HepG2 (cell line): ENCODE results near the gene LAMA5. TPM values are rescaled to one million over a fixed set of nuclear protein-coding genes. Genes with fewer than 3 reads are reported as not detected.

Experiments
- ARID4A ChIP-seq: sonication (generic); formaldehyde crosslinking; IDR thresholded peaks from 2 replicates; pipeline ENCODE4 v1.5.0; 2020; ENCODE audit warnings: mild to moderate bottlenecking, missing genetic modification reagents, borderline replicate concordance
- ATM ChIP-seq: fragments of 450-650 bp; IDR thresholded peaks from 2 replicates; pipeline ENCODE4 v1.7.1; 2017; ENCODE audit warnings: mild to moderate bottlenecking, borderline replicate concordance
- CBX5 ChIP-seq: sonication (generic); formaldehyde crosslinking; IDR thresholded peaks from 2 replicates; pipeline ENCODE4 v1.4.0; 2020; ENCODE audit warnings: missing genetic modification reagents, borderline replicate concordance
- DPF2 ChIP-seq: sonication (generic); formaldehyde crosslinking; IDR thresholded peaks from 2 replicates; pipeline ENCODE4 v1.4.0; 2020; ENCODE audit warnings: mild to moderate bottlenecking, low read depth, missing genetic modification reagents, borderline replicate concordance
- ESRRA ChIP-seq: sonication (generic); formaldehyde crosslinking; IDR thresholded peaks from 2 replicates; pipeline ENCODE4 v1.5.1; 2020; ENCODE audit warnings: mild to moderate bottlenecking, low read depth, missing genetic modification reagents
- MEIS1 ChIP-seq: sonication (generic); formaldehyde crosslinking; IDR thresholded peaks from 2 replicates; pipeline ENCODE4 v1.9.0; 2021; ENCODE audit warnings: mild to moderate bottlenecking, missing genetic modification reagents, moderate library complexity, borderline replicate concordance
- RERE ChIP-seq: IDR thresholded peaks from 2 replicates; pipeline ENCODE4 v1.6.1; 2016; ENCODE audit warnings: low read depth, missing genetic modification reagents, missing compliant biosample characterization
- SNAPC2 ChIP-seq: sonication (generic); formaldehyde crosslinking; IDR thresholded peaks from 2 replicates; pipeline ENCODE4 v1.8.1; 2022; ENCODE audit warnings: mild to moderate bottlenecking, missing genetic modification reagents
- SP140L ChIP-seq: sonication (generic); formaldehyde crosslinking; IDR thresholded peaks from 2 replicates; pipeline ENCODE4 v1.4.0; 2020; ENCODE audit warnings: missing genetic modification reagents, borderline replicate concordance
- ZC3H13 ChIP-seq: sonication (generic); formaldehyde crosslinking; IDR thresholded peaks from 2 replicates; pipeline ENCODE4 v1.8.1; 2023; ENCODE audit warnings: mild to moderate bottlenecking, missing genetic modification reagents, moderate library complexity
- ZGPAT ChIP-seq: IDR thresholded peaks from 2 replicates; pipeline ENCODE4 v1.6.1; 2016; ENCODE audit warnings: mild to moderate bottlenecking
- ZNF18 ChIP-seq: sonication (generic); formaldehyde crosslinking; IDR thresholded peaks from 2 replicates; pipeline ENCODE4 v1.8.0; 2022; ENCODE audit warnings: mild to moderate bottlenecking, missing genetic modification reagents; ENCODE audit not compliant: insufficient replicate concordance
- ZNF296 ChIP-seq: sonication (generic); formaldehyde crosslinking; conservative IDR thresholded peaks from 2 replicates; pipeline ENCODE4 v1.5.0; 2020; ENCODE audit warnings: mild to moderate bottlenecking, missing genetic modification reagents
- ZNF446 ChIP-seq: sonication (generic); formaldehyde crosslinking; IDR thresholded peaks from 2 replicates; pipeline ENCODE4 v1.5.0; 2020; ENCODE audit warnings: mild to moderate bottlenecking, missing genetic modification reagents
- ZNF891 ChIP-seq: sonication (generic); formaldehyde crosslinking; IDR thresholded peaks from 2 replicates; pipeline ENCODE4 v1.5.0; 2020; ENCODE audit warnings: mild to moderate bottlenecking, missing genetic modification reagents
- polyA plus RNA-seq, 8 experiments: library from polyadenylated mRNA; depleted of rRNA in 3 of 8; stranded (reverse) in 7 of 8; unstranded in 1 of 8; fragments of >200 nt; fragmentation: Illumina TruSeq in 4 of 8; extraction: Trizol in 4 of 8; gene quantifications; 2 replicates each; pipeline versions ENCODE4 v1.2.1 to v1.2.3, GENCODE V29; 2011 to 2016; ENCODE audit warnings: low read depth in 4 of 8, missing spikeins in 1 of 8, mixed read lengths in 1 of 8; ENCODE audit not compliant: insufficient read depth in 1 of 8
- total RNA-seq, 5 experiments: library from RNA; depleted of rRNA; stranded (reverse); fragments of >200 nt; fragmentation: Illumina TruSeq; extraction: Trizol; gene quantifications; 2 replicates each; pipeline ENCODE4 v1.2.3, GENCODE V29; 2016; ENCODE audit warnings: low read depth in 1 of 5

LAMA5 gene
- total and polyA plus RNA-seq, 2 of the 13 experiments (the other 11 are each of a cell fraction or from before 2014, with no cell fraction given), result 21.0 to 44.7 TPM

- no peak for TF ChIP-seq ATM
- no peak for TF ChIP-seq ZNF18 (CRISPR knock-in tag)
- 0 out of 2 replicates have a peak, but pooled peaks have one; percentile 24 for TF ChIP-seq ZNF891 (CRISPR knock-in tag)
- no peak for TF ChIP-seq DPF2
- no peak; the same call in 1 of the 2 replicates for TF ChIP-seq ZNF296 (CRISPR knock-in tag)
- TF ChIP-seq SNAPC2 (CRISPR knock-in tag), result no peak
- TF ChIP-seq ESRRA (CRISPR knock-in tag), result no peak
- TF ChIP-seq ZNF446 (CRISPR knock-in tag), result 0 out of 2 replicates have a peak, but pooled peaks have one; percentile 4
- TF ChIP-seq RERE (CRISPR knock-in tag), result no peak
- no peak for TF ChIP-seq ARID4A
- no peak for TF ChIP-seq MEIS1 (CRISPR knock-in tag)
- TF ChIP-seq CBX5 (CRISPR knock-in tag), result no peak; the same call in 1 of the 2 replicates
- TF ChIP-seq SP140L, result no peak
- peak; percentile 70 for TF ChIP-seq ZC3H13 (CRISPR knock-in tag)
- no peak for TF ChIP-seq ZGPAT (CRISPR knock-in tag)
Measured at GRCh38 chr20:62304331-62305148, 62.6 kb downstream of the LAMA5 start (continued).
